Right lobe of liver (tissue), 6 donors: ENCODE data around the gene CISD2. TPM values are rescaled to one million over a fixed set of nuclear protein-coding genes. Genes with fewer than 3 reads are reported as not detected.
A peak's percentile ranks its signal among the peaks of the same experiment; 100 is the strongest.

ENCODE experiments used
- ATAC-seq, 4 donors: fragments of 200-7000 bp; cut with Tn5 transposase; one replicate each; pipeline ENCODE4 v1.9.1; 2020; ENCODE audit warnings: mild to moderate bottlenecking in 4 of 4, moderate library complexity in 4 of 4
- DNase-seq, 3 donors: peaks; one replicate each; pipeline ENCODE4 v3.0.0-alpha.2; 2020
- H3K27ac ChIP-seq, 3 donors: fragments of 200-600 bp; one replicate each; pipeline ENCODE4 v1.8.0; 2022
- H3K27me3 ChIP-seq, 2 donors: fragments of 200-600 bp; one replicate each; pipeline ENCODE4 v1.8.0; 2022
- H3K36me3 ChIP-seq, 4 donors: fragments of 200-600 bp; sonication (generic) in 1 of 4; one replicate each; pipeline versions ENCODE4 v1.5.1 to v1.8.0; 2017 to 2022; ENCODE audit warnings: control low read depth in 1 of 4
- H3K4me1 ChIP-seq, 4 donors: fragments of 200-600 bp; sonication (generic) in 1 of 4; one replicate each; pipeline versions ENCODE4 v1.5.1 to v1.8.0; 2017 to 2022; ENCODE audit warnings: control low read depth in 1 of 4
- H3K4me3 ChIP-seq, 3 donors: fragments of 200-600 bp; one replicate each; pipeline ENCODE4 v1.8.0; 2022
- H3K9me3 ChIP-seq, 4 donors: fragments of 200-600 bp; sonication (generic) in 1 of 4; one replicate each; pipeline versions ENCODE4 v1.5.1 to v1.8.0; 2017 to 2022; ENCODE audit warnings: control low read depth in 1 of 4
- POLR2A ChIP-seq: fragments of 450-650 bp; IDR thresholded peaks from one replicate; pipeline ENCODE4 v1.6.1; 2017; ENCODE audit warnings: antibody characterized with exemption, mild to moderate bottlenecking
- WGBS: methylation state at CpG from one replicate; pipeline ENCODE4 v1.1.6; 2018; ENCODE audit warnings: low coverage, low lambda C conversion rate; ENCODE audit not compliant: insufficient coverage; ENCODE audit errors: missing lambda C conversion rate; 5-methylcytosine and 5-hydroxymethylcytosine counted together
- intact Hi-C, 2 donors: fragments of 100-400 bp; cut with DNase I; formaldehyde crosslinking; loops; one replicate each; pipeline versions ENCODE4 v1.11.2 to v1.14.1; 2022
- total RNA-seq, 6 experiments: library from RNA; depleted of rRNA in 2 of 6; stranded (reverse); fragments of >200 nt in 2 of 6; fragmentation: NEBNext Ultra II Directional in 3 of 6; extraction: Animal tissue kit (Norgen Biotek cat#: 25700) in 3 of 6; gene quantifications; one replicate each; pipeline versions ENCODE4 v1.1.0 to v1.2.4, GENCODE V29; 2016 to 2023
- TF ChIP-seq, protein P1 (sequence below), 4 donors: fragments of 200-600 bp in 3 of 4; fragments of 450-650 bp in 1 of 4; IDR thresholded peaks; one replicate each; pipeline versions ENCODE4 v1.5.1 to v1.8.0; 2016 to 2022; ENCODE audit warnings: antibody characterized with exemption in 4 of 4, mild to moderate bottlenecking in 2 of 4
- donor health status: DM: no; HTN: yes; CAD: no.
- donor health status: DM: no; HTN: no; CAD: no.
- donor health status: DM: no; HTN: no; CAD: no.
- donor health status: DM: no; HTN: yes; CAD: no.
- donor health status: DM: no; HTN: yes; CAD: no.

CISD2 gene
- total RNA-seq, 6 experiments from 2014 or later: 29.8 to 34.7 (median 33.1) TPM

- Histone ChIP-seq H3K4me3 (no peak overlapping the region), H3K9me3 (no peaks in the 10 kb centered on the region), H3K27ac (no peak overlapping the region), H3K27me3 (no peaks in the 10 kb centered on the region), H3K4me1 (no peaks in the 10 kb centered on the region), H3K36me3 (no peaks in the 10 kb centered on the region)
- ATAC-seq (no peak), DNase-seq (no peak)
- intact Hi-C loops: no loop called here
- WGBS: 92% methylated on average over 1 of the region's 1 CpG
- TF ChIP-seq POLR2A: no peak
- TF ChIP-seq, protein P1, sequence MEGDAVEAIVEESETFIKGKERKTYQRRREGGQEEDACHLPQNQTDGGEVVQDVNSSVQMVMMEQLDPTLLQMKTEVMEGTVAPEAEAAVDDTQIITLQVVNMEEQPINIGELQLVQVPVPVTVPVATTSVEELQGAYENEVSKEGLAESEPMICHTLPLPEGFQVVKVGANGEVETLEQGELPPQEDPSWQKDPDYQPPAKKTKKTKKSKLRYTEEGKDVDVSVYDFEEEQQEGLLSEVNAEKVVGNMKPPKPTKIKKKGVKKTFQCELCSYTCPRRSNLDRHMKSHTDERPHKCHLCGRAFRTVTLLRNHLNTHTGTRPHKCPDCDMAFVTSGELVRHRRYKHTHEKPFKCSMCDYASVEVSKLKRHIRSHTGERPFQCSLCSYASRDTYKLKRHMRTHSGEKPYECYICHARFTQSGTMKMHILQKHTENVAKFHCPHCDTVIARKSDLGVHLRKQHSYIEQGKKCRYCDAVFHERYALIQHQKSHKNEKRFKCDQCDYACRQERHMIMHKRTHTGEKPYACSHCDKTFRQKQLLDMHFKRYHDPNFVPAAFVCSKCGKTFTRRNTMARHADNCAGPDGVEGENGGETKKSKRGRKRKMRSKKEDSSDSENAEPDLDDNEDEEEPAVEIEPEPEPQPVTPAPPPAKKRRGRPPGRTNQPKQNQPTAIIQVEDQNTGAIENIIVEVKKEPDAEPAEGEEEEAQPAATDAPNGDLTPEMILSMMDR (IDR thresholded peaks at IDR 0.05): no peak
Observed at GRCh38 chr4:102843938-102844337, 24.9 kb upstream of the CISD2 start.

- Histone ChIP-seq H3K4me1 (no peaks in the 10 kb centered on the region), H3K27ac (no peak overlapping the region), H3K36me3 (no peaks in the 10 kb centered on the region), H3K4me3 (no peak overlapping the region), H3K27me3 (no peaks in the 10 kb centered on the region), H3K9me3 (no peaks in the 10 kb centered on the region)
- intact Hi-C loops: no loop called here
- DNase-seq (no peak), ATAC-seq (no peak)
- WGBS: 97% methylated on average over 7 of the region's 8 CpGs
- TF ChIP-seq POLR2A: no peak
- TF ChIP-seq, protein P1 (IDR thresholded peaks at IDR 0.05): no peak
Observed at GRCh38 chr4:102847687-102848086, 21.1 kb upstream of the CISD2 start.

GRCh38 chr4:102849579-102850104, 19.1 kb upstream of the CISD2 start:
- H3K9me3 ChIP-seq: no peaks in the 10 kb centered on the region
- ATAC-seq (peak in 1 of 4 donors; percentile 38), DNase-seq (no peak)
- H3K27ac ChIP-seq: no peak overlapping the region
- TF ChIP-seq POLR2A: no peak
- TF ChIP-seq, protein P1 (IDR thresholded peaks at IDR 0.05): no peak
- no peaks in the 10 kb centered on the region for H3K4me1 ChIP-seq
- no peak overlapping the region for H3K4me3 ChIP-seq
- no peaks in the 10 kb centered on the region for H3K36me3 ChIP-seq
- no peaks in the 10 kb centered on the region for H3K27me3 ChIP-seq
- intact Hi-C loops: no loop called here
- 57% methylated on average over 3 of the region's 3 CpGs for WGBS

GRCh38 chr4:102850370-102850769, 18.4 kb upstream of the CISD2 start:
- DNase-seq (no peak), ATAC-seq (no peak)
- 59% methylated on average over 2 of the region's 2 CpGs for WGBS
- no peaks in the 10 kb centered on the region for H3K9me3 ChIP-seq
- H3K27ac ChIP-seq: no peak overlapping the region
- H3K36me3 ChIP-seq: no peaks in the 10 kb centered on the region
- intact Hi-C loops: no loop called here
- no peaks in the 10 kb centered on the region for H3K4me1 ChIP-seq
- H3K4me3 ChIP-seq: no peak overlapping the region
- H3K27me3 ChIP-seq: no peaks in the 10 kb centered on the region
- no peak for TF ChIP-seq POLR2A
- TF ChIP-seq, protein P1 (IDR thresholded peaks at IDR 0.05): no peak
